ENCODE measurements around the gene ADAM29.
"Not testable (repeated sequence)": the region's sequence is repeated elsewhere in the genome, so short reads cannot be mapped to it uniquely, and the experiment has no call there.

ADAM29 gene

GRCh38 chr4:174946246-174946645 is 28.1 kb downstream of the ADAM29 start:
- FAIRE-seq = no peak

GRCh38 chr4:174948826-174949225 is 30.7 kb downstream of the ADAM29 start:
- no peak for DNase-seq (ENCODE audit: insufficient read length, low spot score)
- FAIRE-seq = no peak

More at GRCh38 chr4:174946246-174946645, 28.1 kb downstream of the ADAM29 start:
- DNase-seq (ENCODE audit: insufficient read length, low spot score) = no peak

GRCh38 chr4:174972911-174973310 is 54.8 kb downstream of the ADAM29 start:
- FAIRE-seq (no peak), DNase-seq (ENCODE audit: insufficient read length, low spot score) (no peak)

GRCh38 chr4:174973336-174973735 is 55.2 kb downstream of the ADAM29 start:
- no peak for DNase-seq (ENCODE audit: insufficient read length, low spot score)
- FAIRE-seq = no peak

GRCh38 chr4:174983128-174983750 is 65.1 kb downstream of the ADAM29 start:
- no peak for DNase-seq (ENCODE audit: insufficient read length, low spot score)
- no peak for FAIRE-seq

GRCh38 chr4:174983870-174984269 is 65.7 kb downstream of the ADAM29 start:
- FAIRE-seq = not testable (repeated sequence)

GRCh38 chr4:174989791-174990190 is 71.6 kb downstream of the ADAM29 start:
- DNase-seq (ENCODE audit: insufficient read length, low spot score) (no peak), FAIRE-seq (no peak)

More at GRCh38 chr4:174983870-174984269, 65.7 kb downstream of the ADAM29 start:
- DNase-seq (ENCODE audit: insufficient read length, low spot score) = not testable (repeated sequence)

- FAIRE-seq (no peak), DNase-seq (ENCODE audit: insufficient read length, low spot score) (no peak)
These were observed 75.8 kb downstream of the ADAM29 start for GRCh38 chr4:174993916-174994315.

- DNase-seq (ENCODE audit: insufficient read length, low spot score) (no peak), FAIRE-seq (no peak)
These were observed 77.9 kb downstream of the ADAM29 start for GRCh38 chr4:174996079-174996478.

- FAIRE-seq = no peak
- no peak for DNase-seq (ENCODE audit: insufficient read length, low spot score)
These were observed 81.2 kb downstream of the ADAM29 start for GRCh38 chr4:174999407-174999806.

- DNase-seq (ENCODE audit: insufficient read length, low spot score) (no peak), FAIRE-seq (no peak)
These were observed 99.6 kb downstream of the ADAM29 start for GRCh38 chr4:175017751-175018150.

GRCh38 chr4:175019447-175019846 is 101.3 kb downstream of the ADAM29 start:
- DNase-seq (ENCODE audit: insufficient read length, low spot score) = not testable (repeated sequence)

More at GRCh38 chr4:175019447-175019846, 101.3 kb downstream of the ADAM29 start:
- FAIRE-seq = not testable (repeated sequence)
